ENCODE results near the gene SH3RF3. TPM values are rescaled to one million over a fixed set of nuclear protein-coding genes. Genes with fewer than 3 reads are reported as not detected.

Gene SH3RF3
- total and polyA plus RNA-seq, 9 of the 15 experiments (the other 6 are each of a cell fraction or from before 2014, with no cell fraction given): 0.02 TPM; not detected in 8

GRCh38 chr2:109080757-109081156, 48.2 kb upstream of the SH3RF3 start:
- Histone ChIP-seq H3K9me1 (ENCODE audit: control insufficient read depth, insufficient read depth, low read length) (no peaks in the 10 kb centered on the region), H3K36me3 (ENCODE audit: control insufficient read depth, insufficient read depth, low read length) (no peaks in the 10 kb centered on the region), H2AFZ (ENCODE audit: low read depth, low read length) (no peak overlapping the region), H3K27ac (ENCODE audit: extremely low read depth, low read depth, low read length) (no peak overlapping the region), H4K20me1 (replicated peaks; ENCODE audit: control insufficient read depth, insufficient read depth, low read length) (no peaks in the 10 kb centered on the region), H3K4me3 (no peak overlapping the region), H3K4me2 (ENCODE audit: insufficient read depth, low read length) (no peak overlapping the region), H3K9ac (ENCODE audit: insufficient read depth in 1 of 2, low read depth in 2 of 2, low read length in 2 of 2) (no peak overlapping the region), H3K4me1 (replicated peaks in 1 of 2; ENCODE audit: control insufficient read depth in 2 of 2, insufficient read depth in 2 of 2, low read length in 2 of 2) (no peaks in the 10 kb centered on the region), H3K9me3 (replicated peaks; ENCODE audit: control insufficient read depth, insufficient read depth, low read depth, low read length) (no peaks in the 10 kb centered on the region), H3K27me3 (ENCODE audit: control insufficient read depth in 2 of 2, insufficient read depth in 2 of 2, low read length in 2 of 2) (peaks cover 2 to 23% of the 10 kb centered on the region in 2 experiments; a peak in 3 of 5 replicates), H3K79me2 (ENCODE audit: control insufficient read depth, insufficient read depth, low read length) (no peaks in the 10 kb centered on the region)
- ATAC-seq (no peak), FAIRE-seq (no peak), DNase-seq (ENCODE audit: extremely low read depth in 1 of 4, low spot score in 3 of 4) (no peak)
- TF ChIP-seq TEAD1 (CRISPR knock-in tag; IDR thresholded peaks at IDR 0.05) (no peak), ATF1 (CRISPR knock-in tag; IDR thresholded peaks at IDR 0.05) (no peak), ATF1 (tag; IDR thresholded peaks at IDR 0.05) (no peak), CHD2 (IDR thresholded peaks at IDR 0.05; ENCODE audit: low read depth, low read length) (no peak), PRMT5 (CRISPR knock-in tag; IDR thresholded peaks at IDR 0.05) (no peak), L3MBTL2 (IDR thresholded peaks at IDR 0.05) (no peak), XRCC5 (IDR thresholded peaks at IDR 0.05; ENCODE audit: low read depth, low read length) (no peak), HNRNPLL (IDR thresholded peaks at IDR 0.05; ENCODE audit: low read depth, low read length, poor library complexity, severe bottlenecking) (no peak)
- ChIA-PET POLR2A (interaction anchor here (1.6 kb wide), 1 partner anchor 10 kb away, joined by 6 read pairs; no protein-coding TSS in a partner anchor), CTCF (ENCODE audit: low intra/inter-chr PET ratio) (no interaction called here)
- in situ Hi-C loops (cut with MboI) (no loop called here), intact Hi-C loops (cut with micrococcal nuclease) (no loop called here)
- BruUV-seq (replicated peaks): no TSS peak
- 0% methylated on average over 3 of the region's 3 CpGs for WGBS (ENCODE audit: insufficient coverage, low coverage, missing lambda C conversion rate)

GRCh38 chr2:109081374-109081773, 47.6 kb upstream of the SH3RF3 start:
- DNase-seq (ENCODE audit: extremely low read depth in 1 of 4, low spot score in 3 of 4): no peak
- FAIRE-seq: no peak
- intact Hi-C loops (cut with micrococcal nuclease) (no loop called here), in situ Hi-C loops (cut with MboI) (no loop called here)
- Histone ChIP-seq H3K79me2 (ENCODE audit: control insufficient read depth, insufficient read depth, low read length) (no peaks in the 10 kb centered on the region), H3K9me1 (ENCODE audit: control insufficient read depth, insufficient read depth, low read length) (no peaks in the 10 kb centered on the region), H3K4me2 (ENCODE audit: insufficient read depth, low read length) (no peak overlapping the region), H4K20me1 (replicated peaks; ENCODE audit: control insufficient read depth, insufficient read depth, low read length) (no peaks in the 10 kb centered on the region), H3K4me3 (no peak overlapping the region), H2AFZ (ENCODE audit: low read depth, low read length) (no peak overlapping the region), H3K27me3 (ENCODE audit: control insufficient read depth in 2 of 2, insufficient read depth in 2 of 2, low read length in 2 of 2) (peaks cover 2 to 23% of the 10 kb centered on the region in 2 experiments; a peak in 3 of 5 replicates), H3K36me3 (ENCODE audit: control insufficient read depth, insufficient read depth, low read length) (no peaks in the 10 kb centered on the region), H3K27ac (ENCODE audit: extremely low read depth, low read depth, low read length) (no peak overlapping the region), H3K9me3 (replicated peaks; ENCODE audit: control insufficient read depth, insufficient read depth, low read depth, low read length) (no peaks in the 10 kb centered on the region), H3K4me1 (replicated peaks in 1 of 2; ENCODE audit: control insufficient read depth in 2 of 2, insufficient read depth in 2 of 2, low read length in 2 of 2) (no peaks in the 10 kb centered on the region), H3K9ac (ENCODE audit: insufficient read depth in 1 of 2, low read depth in 2 of 2, low read length in 2 of 2) (no peak overlapping the region)
- no peak for TF ChIP-seq SAFB2 (IDR thresholded peaks at IDR 0.05; ENCODE audit: borderline replicate concordance, low read depth, low read length, severe bottlenecking)
- no peak for TF ChIP-seq ZNF785 (CRISPR knock-in tag; IDR thresholded peaks at IDR 0.05)
- no peak for TF ChIP-seq BDP1 (IDR thresholded peaks at IDR 0.05; ENCODE audit: insufficient read depth, insufficient read length)
- no peak for TF ChIP-seq MBD1 (CRISPR knock-in tag; IDR thresholded peaks at IDR 0.05)
- TF ChIP-seq KDM2B (CRISPR knock-in tag; IDR thresholded peaks at IDR 0.05): no peak
- TF ChIP-seq SNAPC5 (CRISPR knock-in tag; IDR thresholded peaks at IDR 0.05): no peak
- no peak for TF ChIP-seq CHCHD3 (CRISPR knock-in tag; IDR thresholded peaks at IDR 0.05)
- no peak for TF ChIP-seq RBM22 (IDR thresholded peaks at IDR 0.05; ENCODE audit: low read depth, low read length, poor library complexity, severe bottlenecking)
- TF ChIP-seq PHF20 (IDR thresholded peaks at IDR 0.05; ENCODE audit: partially characterized antibody): no peak
- no peak for TF ChIP-seq PTRF (tag; IDR thresholded peaks at IDR 0.05)
- TF ChIP-seq ZNF354B (CRISPR knock-in tag; IDR thresholded peaks at IDR 0.05): no peak
- no TSS peak for BruUV-seq (replicated peaks)
- CTCF ChIA-PET (ENCODE audit: low intra/inter-chr PET ratio): no interaction called here
- WGBS (ENCODE audit: insufficient coverage, low coverage, missing lambda C conversion rate): 0% methylated on average over 8 of the region's 8 CpGs
- ATAC-seq: no peak
- POLR2A ChIA-PET: interaction anchor here (0.6 kb wide), 2 partner anchors 53 to 86 kb away, joined by 3 read pairs; no protein-coding TSS in a partner anchor
